ENCODE results near the gene TMED10.

TMED10 gene

DNA sequence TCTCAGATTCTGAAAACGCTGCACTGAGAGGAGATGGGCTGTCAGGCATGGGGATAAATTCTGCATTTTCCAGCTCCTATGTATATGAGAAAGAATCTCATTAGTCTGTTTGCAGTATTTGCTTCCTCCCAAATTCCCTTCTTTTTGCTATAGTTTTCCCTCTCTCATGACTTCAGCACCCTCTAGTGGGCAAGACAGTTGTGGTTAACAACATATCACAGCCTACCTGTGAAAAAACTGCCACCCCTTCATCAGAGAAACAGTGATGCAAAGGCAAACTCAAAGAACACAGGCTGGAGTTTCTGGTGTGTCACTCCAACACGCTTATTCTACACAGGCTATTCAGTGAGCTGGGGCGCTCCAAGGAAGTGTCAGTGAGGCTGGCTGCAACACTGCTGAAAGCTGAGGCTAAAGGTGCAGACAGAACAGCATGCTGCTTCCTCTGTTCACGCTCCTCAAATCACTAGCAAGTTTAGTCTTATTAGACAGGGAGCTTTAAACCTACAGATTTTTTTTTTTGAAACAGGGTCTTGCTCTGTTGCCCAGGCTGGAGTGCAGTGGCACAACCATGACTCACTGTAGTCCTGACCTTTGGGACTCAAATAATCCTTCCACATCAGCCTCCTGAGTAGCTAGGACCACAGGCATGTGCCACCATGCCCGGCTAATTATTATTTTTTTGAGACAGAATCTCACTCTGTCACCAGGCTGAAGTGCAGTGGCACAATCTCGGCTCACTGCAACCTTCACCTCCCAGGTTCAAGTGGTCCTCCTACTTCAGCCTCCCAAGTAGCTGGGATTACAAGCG lies 87.6 kb downstream of the TMED10 start:
- peak in 21 of 56 donors; percentile 2 to 60 (median 16) for DNase-seq

DNA sequence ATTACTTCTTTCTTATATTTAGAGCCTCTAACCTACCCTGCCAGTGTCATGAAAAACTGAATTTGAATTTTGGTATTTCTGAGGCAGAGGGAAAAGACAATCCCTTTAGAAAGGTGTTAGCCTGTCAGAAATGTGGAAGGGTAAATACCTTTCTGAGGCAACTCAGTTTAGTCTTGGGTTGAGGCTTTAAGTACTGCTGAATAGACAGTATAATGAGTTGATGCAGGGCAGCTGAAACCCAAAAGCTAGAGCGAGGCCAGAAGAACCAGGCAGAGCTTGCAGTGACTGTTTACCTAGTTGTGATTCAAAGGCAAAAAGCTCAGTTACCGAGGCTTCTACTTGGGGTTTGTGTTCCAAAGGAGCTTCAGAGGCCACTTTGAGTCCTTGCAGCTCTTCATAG lies 88.3 kb downstream of the TMED10 start:
- no peak for DNase-seq

DNA sequence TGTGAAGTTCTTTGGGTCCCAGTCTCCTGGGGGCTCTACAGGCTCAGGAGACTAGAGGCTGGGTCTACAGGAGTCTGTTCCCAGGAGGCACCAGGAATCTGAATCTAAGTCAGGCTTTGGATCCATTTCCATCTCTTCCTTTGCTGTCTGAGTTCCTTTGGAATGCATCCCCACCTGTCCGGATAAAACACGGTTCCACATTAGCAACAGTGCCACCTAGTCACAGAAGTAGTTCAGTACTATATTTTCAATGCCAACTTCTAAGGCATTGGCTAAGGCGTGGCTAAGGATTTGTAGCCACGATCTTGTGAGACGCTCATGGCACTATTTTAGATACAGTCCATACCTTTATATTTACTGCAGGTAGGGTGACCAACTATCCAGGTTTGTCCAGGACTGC lies 91.9 kb downstream of the TMED10 start:
- no peak for DNase-seq

DNA sequence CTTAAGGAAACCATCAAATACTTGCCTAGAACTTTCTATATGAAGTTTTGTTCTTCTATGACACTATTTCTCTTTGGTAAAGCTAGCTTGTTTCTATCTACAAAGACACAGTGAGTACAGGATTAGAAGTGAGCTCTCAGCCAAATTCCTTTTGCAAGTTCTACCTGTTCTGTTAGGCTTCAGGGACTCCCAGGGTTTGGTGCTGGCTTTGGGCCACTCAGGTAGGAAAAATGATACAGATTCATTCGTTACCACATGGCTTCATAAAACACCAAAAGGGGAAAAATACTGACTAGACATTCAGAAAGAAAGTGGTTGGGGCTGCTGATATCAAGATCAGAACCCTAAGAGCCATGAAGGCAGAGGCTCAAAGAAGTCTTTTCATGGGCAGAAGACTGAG lies 93.1 kb downstream of the TMED10 start:
- DNase-seq = no peak

DNA sequence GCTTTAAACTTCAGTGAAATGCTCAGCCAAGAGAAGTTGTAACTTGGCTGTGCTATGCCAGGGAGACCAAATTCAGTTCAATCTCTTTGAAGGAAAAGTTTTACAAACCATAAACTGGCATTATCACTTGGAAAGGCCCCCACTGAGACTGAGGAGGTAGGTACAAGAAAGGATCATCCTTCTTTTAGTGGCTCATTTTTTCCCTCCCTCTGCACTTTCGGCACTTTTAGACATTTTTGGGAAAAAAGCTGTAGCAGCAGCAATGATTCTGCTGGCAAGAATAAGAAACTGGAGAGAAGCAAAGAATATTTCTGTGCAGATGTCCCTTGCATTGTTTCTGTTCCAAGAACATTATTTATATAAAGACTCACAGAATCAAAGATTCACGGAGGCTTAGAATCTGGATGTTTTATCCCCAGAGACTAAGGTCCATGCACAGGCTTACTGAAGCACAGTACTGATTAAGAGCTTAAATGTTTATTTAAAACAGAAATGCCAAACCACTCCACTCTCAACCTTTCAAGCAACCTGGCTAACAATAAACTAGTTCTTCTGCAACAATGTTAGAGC lies 94.7 kb downstream of the TMED10 start:
- no peak for DNase-seq
